ENCODE results near the gene KIF5C.

GRCh38 chr2:148963461-148963860 lies 88.4 kb downstream of the KIF5C start:
- no peak for TF ChIP-seq EP300 (IDR thresholded peaks at IDR 0.05)
- no peak for TF ChIP-seq CTCF (IDR thresholded peaks at IDR 0.05)
